BLaER1 treated with 17β-estradiol and CSF1 and Interleukin-3, amounts not matched to agents 10 nM and 100 nM (cell line): ENCODE measurements around the gene ABAT.

ENCODE experiments used
- H3K27ac ChIP-seq, 11 experiments: shearing (Covaris generic); formaldehyde crosslinking; 2 replicates each; pipeline ENCODE4 v1.8.1; 2022
- H3K27me3 ChIP-seq, 11 experiments: shearing (Covaris generic); formaldehyde crosslinking; 2 replicates each; pipeline ENCODE4 v1.8.1; 2022
- H3K36me3 ChIP-seq, 11 experiments: shearing (Covaris generic); formaldehyde crosslinking; 2 replicates each; pipeline ENCODE4 v1.8.1; 2022
- H3K4me1 ChIP-seq, 10 experiments: shearing (Covaris generic); formaldehyde crosslinking; 2 replicates each; pipeline ENCODE4 v1.8.1; 2022
- H3K4me2 ChIP-seq, 11 experiments: shearing (Covaris generic); formaldehyde crosslinking; 2 replicates each; pipeline ENCODE4 v1.8.1; 2022
- H3K4me3 ChIP-seq, 10 experiments: shearing (Covaris generic); formaldehyde crosslinking; 2 replicates each; pipeline ENCODE4 v1.8.1; 2022
- H3K9ac ChIP-seq, 11 experiments: shearing (Covaris generic); formaldehyde crosslinking; 2 replicates each; pipeline ENCODE4 v1.8.1; 2022
- H3K9me3 ChIP-seq, 11 experiments: shearing (Covaris generic); formaldehyde crosslinking; replicated peaks in 1 of 11; 2 replicates each; pipeline ENCODE4 v1.8.1; 2022
- H4K20me1 ChIP-seq, 11 experiments: shearing (Covaris generic); formaldehyde crosslinking; 2 replicates each; pipeline ENCODE4 v1.8.1; 2022
- Cebpa-rat ChIP-seq, 11 experiments: shearing (Covaris generic); IDR thresholded peaks; 2 replicates each; pipeline ENCODE4 v1.8.1; 2022

The ABAT gene

GRCh38 chr16:8674413-8675022 is at the start of gene ABAT:
Gene ABAT, plus strand, starts transcription at chr16:8674617. Its CDS starts 61,123 bp downstream, at chr16:8735740.
- H3K4me1 ChIP-seq, result peaks cover 11 to 37% (median 34%) of the 10 kb centered on the region in 10 experiments
- peak within 1 kb of the TSS; percentile 72 to 85 (median 79) for H3K9ac ChIP-seq
- peak within 1 kb of the TSS; percentile 66 to 82 (median 76) for H3K4me3 ChIP-seq
- peaks cover 0 to 29% (median 8%) of the 10 kb centered on the region in 11 experiments; a peak in 8 of 22 replicates for H4K20me1 ChIP-seq
- no peak for TF ChIP-seq Cebpa-rat (IDR thresholded peaks at IDR 0.05)
- H3K27me3 ChIP-seq, result no peaks in the 10 kb centered on the region
- peaks cover 0 to 6% (median 0%) of the 10 kb centered on the region in 11 experiments; a peak in 4 of 22 replicates for H3K36me3 ChIP-seq
- peak within 1 kb of the TSS in 10 of 11 experiments; percentile 13 to 77 (median 70); a peak in 18 of 22 replicates for H3K27ac ChIP-seq
- H3K4me2 ChIP-seq, result peak within 1 kb of the TSS; percentile 89 to 100 (median 98)
- peaks cover 0 to 4% (median 2%) of the 10 kb centered on the region in 11 experiments; a peak in 15 of 22 replicates for H3K9me3 ChIP-seq

DNA sequence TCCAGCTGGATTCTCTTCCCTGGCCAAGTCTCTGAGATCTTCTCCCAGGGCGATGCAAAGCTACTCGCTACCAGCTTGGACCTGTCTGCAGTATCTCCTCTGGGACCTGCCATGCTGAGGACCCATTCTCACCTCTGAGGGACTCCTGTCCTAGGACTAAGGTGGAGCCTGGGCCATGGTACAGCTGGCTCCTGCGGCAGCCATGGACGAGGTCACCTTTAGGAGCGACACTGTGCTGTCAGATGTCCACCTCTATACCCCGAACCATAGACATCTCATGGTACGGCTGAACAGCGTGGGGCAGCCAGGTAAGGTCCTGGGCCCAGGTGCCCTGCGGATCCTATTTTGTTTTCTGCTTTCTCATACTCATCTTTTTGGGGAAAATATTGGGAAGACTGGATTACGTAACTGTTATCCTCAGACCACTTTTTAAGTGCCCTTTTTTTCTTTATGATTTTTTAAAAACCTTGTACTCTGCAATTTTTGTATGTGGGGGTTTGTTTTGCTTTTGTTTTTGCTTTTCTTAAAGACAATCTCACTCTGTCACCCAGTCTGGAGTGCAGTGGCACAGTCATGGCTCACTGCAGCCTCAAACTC is 48.8 kb upstream of the ABAT start:
- no peaks in the 10 kb centered on the region for H3K27me3 ChIP-seq
- H3K4me3 ChIP-seq, result no peak overlapping the region
- peak overlapping the region in 4 of 11 experiments; percentile 13 to 32 (median 24); a peak in 2 of 22 replicates for H3K9ac ChIP-seq
- TF ChIP-seq Cebpa-rat (IDR thresholded peaks at IDR 0.05), result peak in 2 of 11 experiments; percentile 35 to 51; a peak in 1 of 22 replicates
- H3K4me1 ChIP-seq, result peaks cover 69 to 89% (median 80%) of the 10 kb centered on the region in 10 experiments
- H3K36me3 ChIP-seq, result peaks cover 65 to 76% (median 69%) of the 10 kb centered on the region in 11 experiments
- peak overlapping the region in 8 of 11 experiments; percentile 35 to 96 (median 86); a peak in 17 of 22 replicates for H3K4me2 ChIP-seq
- H4K20me1 ChIP-seq, result peaks cover 0 to 83% (median 66%) of the 10 kb centered on the region in 11 experiments; a peak in 18 of 22 replicates
- H3K27ac ChIP-seq, result peak overlapping the region in 1 of 11 experiments; percentile 29; a peak in 1 of 22 replicates
- H3K9me3 ChIP-seq, result no peaks in the 10 kb centered on the region

GRCh38 chr16:8626946-8627345 is 47.5 kb upstream of the ABAT start:
- H4K20me1 ChIP-seq, result peaks cover 0 to 95% (median 69%) of the 10 kb centered on the region in 11 experiments; a peak in 18 of 22 replicates
- peak overlapping the region in 7 of 11 experiments; percentile 33 to 65 (median 52); a peak in 15 of 22 replicates for H3K9ac ChIP-seq
- H3K4me2 ChIP-seq, result peak overlapping the region; percentile 43 to 96 (median 73)
- H3K9me3 ChIP-seq, result no peaks in the 10 kb centered on the region
- peaks cover 78 to 90% (median 83%) of the 10 kb centered on the region in 11 experiments for H3K36me3 ChIP-seq
- peak overlapping the region in 3 of 10 experiments; percentile 23 to 37 (median 34); a peak in 2 of 20 replicates for H3K4me3 ChIP-seq
- H3K27ac ChIP-seq, result peak overlapping the region in 10 of 11 experiments; percentile 3 to 45 (median 22); a peak in 10 of 22 replicates
- peaks cover 79 to 94% (median 87%) of the 10 kb centered on the region in 10 experiments for H3K4me1 ChIP-seq
- no peaks in the 10 kb centered on the region for H3K27me3 ChIP-seq
- TF ChIP-seq Cebpa-rat (IDR thresholded peaks at IDR 0.05), result no peak

GRCh38 chr16:8627456-8627855 is 47.0 kb upstream of the ABAT start:
- H3K9ac ChIP-seq, result peak overlapping the region in 7 of 11 experiments; percentile 33 to 65 (median 52); a peak in 11 of 22 replicates
- peak overlapping the region in 1 of 10 experiments; percentile 34; a peak in 1 of 20 replicates for H3K4me3 ChIP-seq
- H3K4me2 ChIP-seq, result peak overlapping the region in 10 of 11 experiments; percentile 50 to 96 (median 79); a peak in 19 of 22 replicates
- H3K36me3 ChIP-seq, result peaks cover 78 to 94% (median 84%) of the 10 kb centered on the region in 11 experiments
- no peak for TF ChIP-seq Cebpa-rat (IDR thresholded peaks at IDR 0.05)
- no peaks in the 10 kb centered on the region for H3K27me3 ChIP-seq
- no peaks in the 10 kb centered on the region for H3K9me3 ChIP-seq
- peaks cover 82 to 96% (median 89%) of the 10 kb centered on the region in 10 experiments for H3K4me1 ChIP-seq
- H3K27ac ChIP-seq, result peak overlapping the region in 9 of 11 experiments; percentile 3 to 45 (median 23); a peak in 8 of 22 replicates
- peaks cover 0 to 98% (median 71%) of the 10 kb centered on the region in 11 experiments; a peak in 18 of 22 replicates for H4K20me1 ChIP-seq

GRCh38 chr16:8628981-8629725 is 45.3 kb upstream of the ABAT start:
- Histone ChIP-seq H3K4me2 (peak overlapping the region in 5 of 11 experiments; percentile 1 to 96 (median 86); a peak in 2 of 22 replicates), H4K20me1 (peaks cover 0 to 98% (median 71%) of the 10 kb centered on the region in 11 experiments; a peak in 18 of 22 replicates), H3K9ac (no peak overlapping the region), H3K9me3 (no peaks in the 10 kb centered on the region), H3K36me3 (peaks cover 76 to 100% (median 91%) of the 10 kb centered on the region in 11 experiments), H3K27ac (peak overlapping the region in 3 of 11 experiments; percentile 6 to 17 (median 9); a peak in 3 of 22 replicates), H3K4me3 (no peak overlapping the region), H3K4me1 (peaks cover 78 to 96% (median 88%) of the 10 kb centered on the region in 10 experiments), H3K27me3 (no peaks in the 10 kb centered on the region)
- no peak for TF ChIP-seq Cebpa-rat (IDR thresholded peaks at IDR 0.05)

GRCh38 chr16:8630255-8630953 is 44.0 kb upstream of the ABAT start:
- H3K9ac ChIP-seq, result peak overlapping the region in 3 of 11 experiments; percentile 69; a peak in 4 of 22 replicates
- no peak for TF ChIP-seq Cebpa-rat (IDR thresholded peaks at IDR 0.05)
- no peak overlapping the region for H3K4me3 ChIP-seq
- no peaks in the 10 kb centered on the region for H3K9me3 ChIP-seq
- peaks cover 0 to 95% (median 66%) of the 10 kb centered on the region in 11 experiments; a peak in 17 of 22 replicates for H4K20me1 ChIP-seq
- peak overlapping the region in 3 of 11 experiments; percentile 77 to 87 (median 83); a peak in 7 of 22 replicates for H3K4me2 ChIP-seq
- peaks cover 74 to 99% (median 90%) of the 10 kb centered on the region in 11 experiments for H3K36me3 ChIP-seq
- no peaks in the 10 kb centered on the region for H3K27me3 ChIP-seq
- peaks cover 73 to 93% (median 82%) of the 10 kb centered on the region in 10 experiments for H3K4me1 ChIP-seq
- H3K27ac ChIP-seq, result peak overlapping the region in 4 of 11 experiments; percentile 6 to 87 (median 86); a peak in 5 of 22 replicates

GRCh38 chr16:8631373-8631772 is 43.0 kb upstream of the ABAT start:
- H3K27me3 ChIP-seq, result no peaks in the 10 kb centered on the region
- peak overlapping the region in 8 of 11 experiments; percentile 18 to 87 (median 78); a peak in 13 of 22 replicates for H3K4me2 ChIP-seq
- no peaks in the 10 kb centered on the region for H3K9me3 ChIP-seq
- H3K9ac ChIP-seq, result peak overlapping the region in 6 of 11 experiments; percentile 40 to 73 (median 69); a peak in 9 of 22 replicates
- peaks cover 74 to 99% (median 90%) of the 10 kb centered on the region in 11 experiments for H3K36me3 ChIP-seq
- peaks cover 0 to 85% (median 57%) of the 10 kb centered on the region in 11 experiments; a peak in 16 of 22 replicates for H4K20me1 ChIP-seq
- TF ChIP-seq Cebpa-rat (IDR thresholded peaks at IDR 0.05), result no peak
- peaks cover 68 to 86% (median 76%) of the 10 kb centered on the region in 10 experiments for H3K4me1 ChIP-seq
- H3K27ac ChIP-seq, result peak overlapping the region in 9 of 11 experiments; percentile 60 to 87 (median 77); a peak in 13 of 22 replicates
- no peak overlapping the region; a peak in 1 of 20 replicates for H3K4me3 ChIP-seq
